SH-SY5Y (cell line): ENCODE data around the gene UBE2J1.

Experiments used
- GATA2 ChIP-seq: IDR thresholded peaks from 2 replicates; pipeline ENCODE4 v1.6.1; 2011; ENCODE audit warnings: mild to moderate bottlenecking, low read depth, low read length
- GATA3 ChIP-seq: IDR thresholded peaks from 2 replicates; pipeline ENCODE4 v1.6.1; 2011; ENCODE audit warnings: low read depth, mild to moderate bottlenecking, low read length, moderate library complexity

DNA sequence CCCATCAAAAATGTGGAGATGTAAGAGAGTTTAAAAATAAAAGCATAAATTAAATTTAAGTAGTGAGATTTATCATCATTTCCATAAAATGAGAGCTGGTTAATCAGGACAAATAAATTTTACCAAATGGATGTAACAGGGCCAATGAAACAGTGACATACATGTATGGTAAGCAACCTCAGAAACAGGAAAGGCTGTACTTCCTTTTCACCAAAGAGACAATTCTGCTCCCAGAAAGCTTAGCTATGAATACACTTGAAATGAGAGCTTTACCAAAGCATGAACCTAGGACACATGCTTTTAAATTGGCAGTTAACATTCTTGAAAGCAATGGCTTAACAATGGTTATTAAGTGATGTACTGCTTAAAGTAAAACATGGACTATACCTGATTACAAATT lies 12.1 kb upstream of the UBE2J1 start:
- TF ChIP-seq GATA2 (no peak), GATA3 (no peak)
